Measurements from ENCODE around the gene LYRM4.

GRCh38 chr6:5217356-5217755, 43.4 kb downstream of the LYRM4 start:
- TF ChIP-seq, protein P1, sequence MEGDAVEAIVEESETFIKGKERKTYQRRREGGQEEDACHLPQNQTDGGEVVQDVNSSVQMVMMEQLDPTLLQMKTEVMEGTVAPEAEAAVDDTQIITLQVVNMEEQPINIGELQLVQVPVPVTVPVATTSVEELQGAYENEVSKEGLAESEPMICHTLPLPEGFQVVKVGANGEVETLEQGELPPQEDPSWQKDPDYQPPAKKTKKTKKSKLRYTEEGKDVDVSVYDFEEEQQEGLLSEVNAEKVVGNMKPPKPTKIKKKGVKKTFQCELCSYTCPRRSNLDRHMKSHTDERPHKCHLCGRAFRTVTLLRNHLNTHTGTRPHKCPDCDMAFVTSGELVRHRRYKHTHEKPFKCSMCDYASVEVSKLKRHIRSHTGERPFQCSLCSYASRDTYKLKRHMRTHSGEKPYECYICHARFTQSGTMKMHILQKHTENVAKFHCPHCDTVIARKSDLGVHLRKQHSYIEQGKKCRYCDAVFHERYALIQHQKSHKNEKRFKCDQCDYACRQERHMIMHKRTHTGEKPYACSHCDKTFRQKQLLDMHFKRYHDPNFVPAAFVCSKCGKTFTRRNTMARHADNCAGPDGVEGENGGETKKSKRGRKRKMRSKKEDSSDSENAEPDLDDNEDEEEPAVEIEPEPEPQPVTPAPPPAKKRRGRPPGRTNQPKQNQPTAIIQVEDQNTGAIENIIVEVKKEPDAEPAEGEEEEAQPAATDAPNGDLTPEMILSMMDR (IDR thresholded peaks at IDR 0.05; ENCODE audit: low read length): no peak
- TF ChIP-seq EZH2 (IDR thresholded peaks at IDR 0.05; ENCODE audit: borderline replicate concordance, low read length): no peak

Data from OCI-LY1 (cell line).